HG03135 (cell line): Measurements from ENCODE around the gene HOXA3.

Experiments
- ATAC-seq: cut with Tn5 transposase; IDR thresholded peaks from one replicate; pipeline ENCODE4 v1.9.1; 2021; ENCODE audit warnings: mild to moderate bottlenecking, moderate library complexity; ENCODE audit not compliant: unreplicated experiment

HOXA3 gene

DNA sequence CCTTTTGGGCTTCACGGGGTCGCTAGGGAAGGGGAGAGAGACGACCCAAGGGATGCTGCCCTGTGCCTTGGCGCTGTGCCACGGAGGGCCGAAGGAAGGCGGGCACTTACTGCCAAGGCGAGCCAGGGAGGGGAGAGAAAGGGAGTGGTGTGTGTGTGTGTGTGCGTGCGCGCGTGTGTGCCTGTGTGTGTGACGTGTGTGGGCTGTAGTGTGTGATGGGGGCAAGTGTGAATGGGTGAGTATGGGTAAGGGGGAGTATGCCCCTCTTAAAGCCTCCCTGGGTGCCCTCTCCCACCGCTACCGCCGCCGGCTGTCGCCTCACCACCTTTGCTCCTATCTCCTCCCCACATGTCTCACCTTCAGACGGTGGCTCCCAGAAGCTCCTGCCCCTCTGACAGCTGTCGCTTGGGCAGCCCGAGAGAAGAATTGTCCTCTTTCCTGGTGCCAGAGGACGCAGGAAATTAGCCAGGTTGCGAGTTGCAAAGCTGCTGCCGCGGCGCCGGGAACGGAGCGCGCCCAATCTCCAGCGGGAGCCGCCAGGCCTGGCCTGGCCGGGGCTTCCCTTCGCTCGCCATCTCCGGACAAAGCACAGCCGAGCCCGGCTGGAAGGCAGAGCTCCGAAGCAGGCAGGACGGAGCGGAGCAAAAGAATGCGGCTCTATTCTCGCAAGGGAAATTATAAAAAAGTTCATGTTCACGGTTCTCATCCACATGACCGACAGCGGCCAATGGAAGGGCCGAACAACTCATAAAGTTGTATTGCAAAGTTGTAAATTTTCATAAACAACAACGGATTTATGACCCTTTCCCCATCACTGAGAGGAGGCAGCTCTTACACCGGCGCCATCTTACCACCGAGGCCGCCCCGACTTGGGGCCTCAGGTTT lies at the start of gene HOXA3:
TSS of gene HOXA3 (minus strand) at position 653 of the 885 bp plus-strand sequence. CDS start 41,943 bp downstream, outside the sequence.
- no peak for ATAC-seq

DNA sequence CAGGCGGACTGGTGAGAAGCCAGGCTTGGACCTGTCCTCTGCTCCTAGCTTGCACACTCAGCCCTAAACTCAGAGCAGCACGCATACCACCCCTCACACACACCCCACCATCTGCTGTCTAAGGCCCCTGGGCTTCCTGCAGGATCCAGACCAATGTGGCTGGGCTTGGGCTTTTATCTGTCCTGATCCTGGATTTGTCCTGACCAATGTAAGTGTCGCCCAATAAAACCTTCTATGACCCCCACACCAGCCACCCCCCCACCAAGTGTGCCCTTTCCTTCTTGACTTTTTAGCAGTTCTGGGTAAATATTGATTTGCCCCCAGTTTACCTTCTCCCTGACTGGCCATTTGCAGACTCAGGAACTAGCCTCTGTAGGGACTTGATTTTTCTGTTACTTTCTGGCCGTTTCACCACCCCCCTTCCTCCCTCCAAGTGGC lies 49.2 kb upstream of the HOXA3 start:
- ATAC-seq: no peak

DNA sequence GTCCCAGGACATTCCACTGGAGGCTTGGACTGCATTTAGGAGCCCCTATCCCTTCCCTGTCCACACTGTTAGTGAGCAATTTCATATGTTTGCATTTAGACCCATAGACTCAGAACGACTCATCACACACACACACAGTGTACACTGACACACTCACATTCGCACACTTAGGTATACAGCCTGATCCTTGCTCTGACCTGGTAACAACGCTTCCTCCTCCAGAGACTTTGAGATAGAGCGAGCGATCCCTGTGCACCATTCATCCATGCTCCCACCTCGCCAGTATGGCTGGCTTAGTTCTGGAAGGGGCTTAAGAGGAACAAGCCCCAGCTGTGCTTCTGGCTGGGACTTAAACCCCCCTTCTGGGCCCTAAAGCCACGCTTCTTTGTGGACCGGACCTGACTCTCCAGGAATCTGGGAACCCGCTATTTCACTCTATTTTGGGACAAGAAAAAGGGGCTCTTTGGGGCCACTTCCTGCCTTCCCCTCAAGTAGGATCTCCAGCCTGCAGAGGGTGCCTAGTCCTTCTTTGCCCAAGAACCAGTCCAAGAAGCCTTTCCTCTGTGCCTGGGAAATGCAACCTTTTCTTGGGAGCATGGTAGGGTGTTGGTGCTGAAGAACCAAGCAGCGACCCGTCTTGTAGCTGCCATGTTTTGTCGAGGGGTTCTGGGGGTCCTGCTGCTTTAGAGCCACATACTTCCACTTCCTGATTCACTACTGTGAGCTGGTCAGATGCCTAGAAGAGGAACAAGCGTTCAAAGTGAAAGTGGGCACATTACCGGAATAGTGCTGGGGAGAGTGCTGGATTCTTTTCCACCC lies 48.6 kb upstream of the HOXA3 start:
- no peak for ATAC-seq

DNA sequence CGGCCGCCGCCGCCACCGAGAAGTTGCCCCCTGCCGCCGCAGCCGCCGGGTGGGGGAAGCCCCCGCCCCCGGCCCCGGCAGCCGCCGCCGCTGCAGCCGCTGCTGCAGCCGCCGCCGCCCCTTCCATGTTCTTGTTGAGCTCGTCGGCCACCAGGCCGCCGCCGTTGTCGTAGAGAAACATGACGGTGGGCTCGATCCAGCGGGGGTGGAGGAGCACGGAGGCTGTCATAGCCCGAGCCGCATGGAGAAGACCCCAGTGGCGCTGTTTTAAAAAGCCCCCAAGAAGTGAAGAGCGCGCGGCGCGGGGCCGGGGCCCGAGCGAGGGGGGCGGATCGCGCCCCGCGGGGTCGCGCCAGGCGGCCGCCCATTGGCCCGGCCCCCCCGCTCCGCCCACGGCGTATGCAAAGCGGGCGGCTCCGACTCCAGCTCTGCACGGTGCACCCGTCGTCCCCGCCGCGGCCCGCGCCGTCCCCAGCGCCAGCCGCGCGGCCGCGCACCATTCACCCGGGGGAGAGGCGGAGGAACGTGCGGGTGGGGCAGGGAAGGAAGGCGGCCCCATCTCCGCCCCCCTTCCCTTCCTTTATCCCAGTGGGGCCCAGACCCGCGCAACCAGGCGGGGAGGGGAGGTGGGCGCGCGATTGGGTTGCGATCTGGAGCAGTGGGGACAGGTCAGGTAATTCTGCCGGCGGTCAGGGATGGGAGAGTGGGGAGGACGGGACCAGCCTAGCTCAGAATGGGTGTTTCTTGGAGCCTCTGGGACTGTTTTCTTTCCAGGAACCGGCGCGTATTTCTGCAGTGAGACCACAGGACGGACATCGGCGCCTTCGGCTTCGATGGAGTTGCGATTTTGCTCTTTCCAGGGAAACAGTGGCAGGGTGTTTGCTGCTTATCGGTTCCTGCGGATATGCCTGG lies 47.7 kb upstream of the HOXA3 start, which contains the start of gene HOXA13:
TSS of gene HOXA13 (minus strand) at position 243 of the 912 bp plus-strand sequence. CDS start at position 229, 14 bp downstream.
- no peak for ATAC-seq

DNA sequence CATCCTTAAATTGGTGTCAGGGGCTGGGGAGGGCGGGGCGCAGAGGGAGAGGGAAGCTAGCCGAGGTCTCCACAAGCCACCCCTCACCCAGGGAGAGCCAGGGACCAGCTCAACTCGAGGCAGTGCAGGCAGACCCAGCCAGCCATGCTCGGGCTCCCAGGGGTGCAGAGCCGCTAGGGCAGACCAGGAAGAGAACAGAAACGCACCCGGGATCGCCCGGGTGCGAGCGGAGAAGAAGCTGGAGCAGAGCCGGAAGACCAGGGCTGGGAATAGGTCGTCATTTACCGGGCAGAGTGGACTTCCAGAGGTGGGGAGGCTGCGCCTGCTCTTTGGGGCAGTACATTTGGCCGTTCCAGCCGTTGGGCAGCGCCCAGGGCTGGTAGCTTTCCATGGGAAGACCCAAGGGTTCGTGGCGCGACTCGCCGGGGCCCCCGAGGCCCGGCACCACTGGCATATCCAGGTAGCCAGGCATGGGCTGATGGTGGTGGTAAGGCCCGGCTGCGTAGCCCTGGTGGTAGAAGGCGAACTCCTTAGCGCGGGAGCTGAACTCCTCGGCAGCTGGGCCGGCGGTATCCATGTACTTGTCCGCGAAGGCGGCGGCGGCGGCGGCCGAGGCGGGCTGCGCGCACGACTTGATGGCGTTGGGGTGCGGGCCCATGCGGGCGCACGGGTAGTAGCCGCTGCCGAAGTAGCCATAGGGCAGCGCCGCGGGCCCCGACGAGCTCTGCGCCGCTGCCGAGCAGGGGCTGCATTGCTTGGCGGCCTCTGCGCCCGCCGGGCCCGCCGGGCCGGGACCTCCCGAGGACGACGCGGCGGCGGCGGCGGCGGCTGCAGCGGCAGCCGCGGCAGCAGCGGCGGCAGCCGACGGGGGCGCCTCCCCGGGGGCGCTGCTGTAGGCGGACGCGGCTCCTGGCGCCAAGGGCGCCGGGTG lies 46.8 kb upstream of the HOXA3 start:
- no peak for ATAC-seq

DNA sequence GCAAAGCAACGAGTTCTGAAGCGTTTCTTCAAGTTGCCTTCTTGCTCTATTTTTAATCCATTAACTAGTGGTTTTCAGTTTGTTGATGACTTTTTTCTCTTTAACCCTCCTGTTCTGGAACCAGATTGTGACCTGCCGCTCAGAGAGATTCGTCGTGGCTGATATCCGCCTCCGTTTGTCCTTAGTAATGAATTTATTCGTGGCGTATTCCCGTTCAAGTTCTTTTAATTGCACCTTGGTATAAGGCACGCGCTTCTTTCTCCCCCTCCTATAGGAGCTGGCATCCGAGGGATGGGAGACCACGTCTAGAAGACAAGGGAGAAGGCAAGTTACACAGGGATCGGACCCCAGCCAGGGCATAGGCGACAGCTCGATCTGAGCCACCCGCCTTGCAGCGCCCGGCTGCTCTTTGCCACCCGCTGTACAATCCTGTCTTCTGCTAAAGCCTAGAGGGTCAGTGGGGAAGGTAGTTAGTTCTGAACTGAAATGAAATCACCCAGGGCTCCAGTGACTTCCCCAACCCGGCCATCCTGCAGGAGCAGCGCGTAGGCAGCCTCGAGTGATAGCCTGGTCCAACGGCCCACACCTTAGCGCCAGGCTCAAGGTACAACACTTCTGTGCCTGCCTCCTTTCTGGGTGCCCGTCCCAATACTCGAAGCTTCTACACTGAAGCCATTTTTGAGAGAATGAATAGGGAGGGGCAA lies 45.9 kb upstream of the HOXA3 start:
- ATAC-seq: no peak

DNA sequence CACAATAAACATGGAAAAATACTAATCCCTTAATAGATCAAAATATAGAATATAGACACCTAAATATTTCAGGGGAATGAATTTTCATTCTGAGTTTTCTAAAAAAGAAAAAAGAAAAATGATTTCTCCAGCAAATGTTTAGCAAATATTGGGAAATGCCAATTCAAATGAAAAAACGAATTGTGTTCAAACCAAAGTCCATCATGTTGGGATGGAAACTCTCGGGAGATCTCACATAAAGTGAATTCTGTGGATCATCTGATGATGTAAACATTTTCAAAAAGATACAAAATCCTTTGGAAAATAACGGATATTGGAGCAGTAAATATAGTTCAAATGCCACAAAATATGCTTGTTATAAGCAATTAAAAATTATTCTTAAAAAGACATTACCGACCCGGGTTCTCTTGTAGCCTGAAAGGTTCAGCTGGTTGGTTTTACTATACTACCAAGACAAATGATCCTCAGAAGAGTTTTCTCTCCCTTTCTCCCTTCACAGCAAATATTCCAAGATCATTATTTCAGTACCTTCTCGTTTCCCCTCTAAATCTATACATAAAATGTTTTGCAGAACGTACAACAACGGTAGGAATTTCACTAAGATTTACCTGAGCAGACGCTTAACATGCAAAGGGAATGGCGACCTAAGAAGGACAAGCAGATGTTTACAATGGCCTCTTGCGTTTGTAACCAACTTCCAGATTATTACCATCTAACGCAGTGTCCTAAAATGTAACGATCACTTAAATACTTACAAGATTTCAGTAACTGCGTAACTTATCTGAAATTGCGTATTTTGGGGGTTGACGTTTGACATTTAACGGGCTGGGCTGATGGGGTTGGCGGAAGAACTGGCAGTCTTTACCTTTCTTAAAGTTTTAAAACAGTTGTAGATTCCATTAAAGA lies 45.0 kb upstream of the HOXA3 start:
- no peak for ATAC-seq

DNA sequence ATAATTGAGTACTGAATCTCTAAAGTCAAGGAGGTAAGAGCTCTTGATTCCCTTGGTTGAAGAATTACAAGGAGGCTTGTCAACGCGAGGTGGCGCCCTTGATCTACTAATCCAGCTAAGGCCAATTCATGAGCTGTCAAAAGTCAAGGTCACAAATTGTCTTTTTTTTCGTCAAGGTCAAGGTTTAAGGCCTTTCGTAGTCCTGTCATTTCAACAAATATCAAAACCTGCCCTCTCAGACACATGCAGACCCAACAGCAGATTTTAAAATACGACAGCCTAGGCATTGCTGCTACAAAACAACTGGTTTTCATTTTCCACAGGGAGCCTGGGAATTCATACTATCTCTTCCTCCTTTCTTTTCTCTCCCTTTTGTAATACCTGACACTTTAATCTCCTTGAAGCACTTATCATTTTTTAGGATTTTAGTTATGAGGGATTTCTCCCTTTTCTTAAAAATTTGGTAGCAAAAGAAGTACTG lies 43.9 kb upstream of the HOXA3 start:
- ATAC-seq: no peak

DNA sequence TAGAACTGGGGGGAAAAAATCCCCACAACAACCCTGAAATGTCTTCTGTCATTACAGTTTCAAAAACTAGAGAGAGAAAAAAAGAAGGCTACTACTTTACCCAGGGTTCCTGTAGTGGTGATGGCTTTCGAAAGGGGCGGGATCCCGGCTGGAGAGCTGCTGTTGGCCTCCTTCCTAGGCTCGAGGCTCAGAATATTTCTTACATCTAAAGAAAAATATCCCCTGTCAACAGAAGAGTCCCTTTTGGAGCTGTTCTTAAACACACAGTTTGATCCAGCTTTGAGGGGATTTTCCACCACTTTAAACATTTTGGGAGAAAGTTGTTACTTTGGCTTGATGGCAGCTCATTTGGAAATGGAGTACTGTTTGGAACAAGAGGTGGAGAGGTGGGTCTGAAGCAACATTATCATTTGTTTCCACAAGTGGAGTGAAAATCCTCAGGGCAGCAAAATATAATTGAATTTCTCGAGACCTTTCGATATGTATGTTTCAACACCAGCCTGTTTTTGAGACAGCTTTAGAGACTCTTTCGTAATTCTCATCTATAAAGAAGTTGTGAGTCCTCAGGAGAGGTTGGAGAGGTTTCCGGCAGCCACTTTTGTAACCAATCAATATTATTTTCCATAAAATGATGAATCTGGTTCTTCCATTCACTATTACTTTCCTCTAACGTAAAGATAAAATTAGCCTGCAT lies 42.5 kb upstream of the HOXA3 start:
- no peak for ATAC-seq

DNA sequence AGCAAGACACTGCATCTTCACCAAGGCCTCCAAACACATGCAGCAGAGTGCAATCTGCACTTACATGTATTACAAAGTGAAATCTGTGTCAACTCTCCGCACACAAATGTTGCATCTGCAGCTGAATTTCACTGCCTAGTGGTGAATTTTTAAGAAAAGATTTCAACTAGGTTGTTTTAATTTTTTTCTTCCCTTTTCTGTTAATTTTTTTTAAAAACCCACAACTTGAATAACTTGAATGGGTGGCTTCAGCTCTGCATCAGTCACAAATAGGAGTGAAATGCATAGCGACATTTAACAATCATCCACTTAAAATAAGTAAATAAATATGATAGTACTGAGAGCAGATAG lies 41.6 kb upstream of the HOXA3 start:
- ATAC-seq: no peak

DNA sequence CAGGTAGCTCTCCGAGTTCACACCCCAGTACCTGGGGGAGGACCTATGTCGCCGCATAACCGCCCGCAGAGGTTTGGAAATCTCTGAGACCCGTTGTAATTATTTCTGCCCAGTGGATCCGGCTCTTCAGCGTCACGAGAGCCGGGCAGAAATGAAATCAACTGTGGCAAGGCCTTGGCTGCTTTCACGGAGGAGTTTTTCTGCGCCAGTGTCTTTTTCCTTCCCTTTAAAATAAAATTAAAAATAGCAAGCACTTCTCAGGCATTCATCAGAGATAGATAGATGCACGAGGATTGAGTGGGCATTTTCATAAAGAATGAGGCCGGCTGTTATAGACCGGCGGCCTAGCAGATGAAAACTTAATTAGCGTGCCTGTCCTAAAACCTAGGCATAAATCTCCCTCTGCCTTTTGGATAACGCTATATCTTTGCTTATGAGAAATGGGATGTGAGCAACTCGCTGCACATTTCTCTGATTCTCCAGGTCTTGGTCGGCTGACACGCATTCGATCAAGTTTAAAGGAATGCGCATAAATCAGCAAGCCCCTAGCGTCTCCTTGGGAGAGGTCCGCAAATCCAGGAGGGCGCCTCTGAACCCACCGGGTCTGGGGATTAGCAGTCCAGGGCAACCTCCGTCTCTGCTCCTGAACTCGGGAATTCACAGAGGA lies 41.1 kb upstream of the HOXA3 start:
- ATAC-seq: no peak

DNA sequence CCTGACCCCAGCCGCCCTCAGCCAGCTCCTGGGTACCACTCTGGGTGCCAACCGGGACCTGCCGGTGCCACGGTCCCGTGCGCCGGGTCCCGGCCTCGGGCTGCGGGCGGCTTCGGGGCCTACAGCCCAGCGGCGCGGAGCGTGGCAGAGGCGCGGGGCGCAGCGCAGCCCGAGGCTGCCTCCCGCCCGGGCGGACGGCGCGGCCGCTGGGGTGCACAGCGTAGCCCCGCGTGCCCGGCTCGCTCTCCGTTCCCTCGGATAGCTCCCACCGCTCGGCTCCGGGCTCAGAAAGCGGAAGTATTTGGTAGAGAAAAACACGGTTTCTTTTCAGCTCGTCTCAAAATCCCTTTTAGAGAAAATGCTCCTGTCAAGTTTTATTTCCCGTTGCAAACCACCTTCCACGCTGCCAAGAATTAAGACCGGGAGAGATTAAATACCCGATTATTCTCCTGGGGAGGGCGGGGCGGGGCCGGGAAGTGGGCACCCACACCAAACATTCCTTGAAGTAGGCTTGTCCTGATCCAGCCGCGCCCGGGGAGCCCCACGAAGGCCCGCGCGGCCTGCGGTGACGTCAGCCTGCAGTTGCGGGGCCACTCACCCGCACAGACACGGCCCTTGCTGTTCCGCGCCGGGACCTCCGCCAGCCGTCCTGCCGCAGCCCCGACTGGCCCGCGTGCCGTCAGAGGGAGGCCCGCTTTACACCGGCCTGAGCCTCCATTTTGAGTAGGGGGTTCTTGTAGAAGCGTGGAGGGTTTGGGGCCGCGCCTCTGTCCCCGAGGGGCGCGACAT lies 40.4 kb upstream of the HOXA3 start:
- ATAC-seq: no peak

DNA sequence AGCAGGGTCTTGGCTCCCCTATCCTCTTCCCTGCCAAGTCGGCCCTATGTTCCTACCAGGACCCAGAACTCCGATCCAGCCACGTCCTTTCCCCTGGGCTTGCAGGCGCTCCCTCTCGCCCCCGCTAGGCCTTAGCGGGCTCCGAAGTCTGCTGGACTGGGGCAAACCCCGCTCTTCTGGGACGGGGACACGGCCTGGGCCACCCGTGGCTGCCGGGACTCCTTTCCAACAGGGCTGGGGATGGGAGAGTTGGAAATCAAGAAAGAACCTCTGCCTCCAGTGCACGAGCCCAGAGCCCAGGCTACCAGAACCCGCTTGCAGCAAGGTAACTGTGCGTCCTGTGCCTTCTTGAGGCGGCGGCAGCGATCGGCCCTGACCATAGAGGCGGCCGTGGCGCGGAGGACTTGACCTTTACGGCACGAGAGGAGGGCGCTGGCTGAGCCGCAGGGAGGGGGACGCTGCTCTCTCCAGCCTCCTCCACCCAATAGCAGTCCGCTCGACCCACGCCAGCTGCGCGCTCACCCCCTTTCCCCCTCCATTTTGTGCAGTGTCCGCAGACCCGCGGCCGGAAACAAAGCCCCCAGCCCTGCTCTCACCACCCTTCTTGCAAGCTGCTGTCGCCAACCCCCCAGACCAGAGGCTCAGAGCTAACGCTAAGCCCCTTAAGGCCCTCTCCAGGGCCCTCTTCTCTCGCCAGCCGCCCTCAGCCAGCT lies 39.6 kb upstream of the HOXA3 start:
- ATAC-seq: no peak

DNA sequence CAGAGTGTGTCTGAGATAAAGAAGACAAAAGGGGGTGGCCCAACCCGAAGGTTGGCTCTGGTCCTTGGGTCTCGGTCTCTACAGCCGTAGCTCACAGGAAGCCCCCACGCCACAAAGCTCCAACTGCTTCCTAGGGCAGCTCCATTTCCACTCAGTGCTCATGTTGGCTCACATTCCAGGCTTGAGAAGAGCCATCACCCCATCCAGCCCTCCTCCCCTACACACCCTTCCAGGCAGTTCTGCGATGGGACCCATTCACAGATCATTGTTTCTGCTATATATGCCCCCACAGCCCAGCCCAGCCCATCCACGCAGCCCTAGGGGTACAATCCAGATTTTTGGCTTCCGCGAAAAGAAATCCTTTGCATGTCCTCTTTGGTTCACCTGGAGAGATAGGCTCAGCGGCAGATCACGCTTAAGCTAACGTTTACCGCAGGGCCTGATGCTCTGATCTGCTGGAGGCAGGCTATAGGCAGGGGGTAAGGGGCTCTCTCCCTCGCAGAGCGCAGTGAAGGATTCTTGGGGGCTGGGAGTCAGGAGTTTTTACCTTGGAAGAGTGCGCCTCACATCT lies 38.9 kb upstream of the HOXA3 start:
- no peak for ATAC-seq
